NCI-H146 treated with DMSO at 0.1 percent for 48 hours (cell line): ENCODE data around the gene PTGFR.

ENCODE experiments used
- DNase-seq: peaks from one replicate; lab custom pipeline; 2025; ENCODE audit not compliant: unreplicated experiment; lab: John Stamatoyannopoulos, UW

The PTGFR gene

GRCh38 chr1:78586572-78586971 lies 95.8 kb downstream of the PTGFR start:
- no peak for DNase-seq

- no peak for DNase-seq
These were observed 96.4 kb downstream of the PTGFR start for GRCh38 chr1:78587211-78587610.
